B cell (primary cell): ENCODE measurements around the gene DNAJB6.

Source experiments
- CTCF ChIP-seq: fragments of 200-600 bp; IDR thresholded peaks from one replicate; pipeline ENCODE4 v1.8.0; 2022; ENCODE audit warnings: antibody characterized with exemption, mild to moderate bottlenecking
- EZH2 ChIP-seq: IDR thresholded peaks from 2 replicates; pipeline ENCODE4 v1.6.1; 2012; ENCODE audit warnings: borderline replicate concordance, low read depth, mild to moderate bottlenecking, moderate library complexity, low read length; ENCODE audit not compliant: insufficient read depth, poor library complexity, severe bottlenecking

DNA sequence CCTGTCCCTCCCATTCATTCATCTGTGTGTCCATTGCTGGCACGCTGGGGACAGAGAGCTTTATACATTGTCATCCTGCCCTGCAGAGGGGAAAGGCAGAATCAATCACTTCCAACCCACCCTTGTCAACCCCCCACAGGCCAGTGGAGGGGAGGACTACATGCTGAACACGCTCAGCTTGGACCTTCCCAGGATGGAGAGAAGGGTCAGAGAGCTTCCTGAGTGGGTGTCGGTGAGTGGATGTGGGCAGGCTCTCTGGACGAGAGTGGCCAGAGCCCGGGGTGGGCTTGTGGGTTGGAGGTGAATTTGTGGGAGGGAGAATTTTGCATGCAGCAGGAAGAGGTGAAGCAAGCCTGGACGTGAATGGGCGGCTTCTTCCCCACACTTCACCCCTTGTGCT lies 93.9 kb downstream of the DNAJB6 start:
- TF ChIP-seq CTCF (no peak), EZH2 (no peak)
